GM21360 (cell line): ENCODE data around the gene YBX1.

Experiments
- ATAC-seq: cut with Tn5 transposase; IDR thresholded peaks from one replicate; pipeline ENCODE4 v1.9.1; 2021; ENCODE audit warnings: mild to moderate bottlenecking, moderate library complexity; ENCODE audit not compliant: unreplicated experiment

YBX1 gene

GRCh38 chr1:42733415-42734200 lies 51.4 kb downstream of the YBX1 start:
- no peak for ATAC-seq

- no peak for ATAC-seq
Observed at GRCh38 chr1:42734201-42735035, 52.2 kb downstream of the YBX1 start.

GRCh38 chr1:42735056-42735455 lies 52.8 kb downstream of the YBX1 start:
- no peak for ATAC-seq

GRCh38 chr1:42735477-42736105 lies 53.4 kb downstream of the YBX1 start:
- ATAC-seq, result no peak

GRCh38 chr1:42736152-42736551 lies 53.9 kb downstream of the YBX1 start:
- ATAC-seq, result no peak

- no peak for ATAC-seq
Observed at GRCh38 chr1:42736571-42737200, 54.5 kb downstream of the YBX1 start.

- no peak for ATAC-seq
Observed at GRCh38 chr1:42737257-42737656, 55.0 kb downstream of the YBX1 start.

GRCh38 chr1:42737986-42738677 lies 55.9 kb downstream of the YBX1 start:
- no peak for ATAC-seq

- no peak for ATAC-seq
Observed at GRCh38 chr1:42738678-42739226, 56.5 kb downstream of the YBX1 start.

GRCh38 chr1:42739753-42740700 lies 57.8 kb downstream of the YBX1 start, which contains the start of gene CLDN19:
CLDN19 (minus strand) TSS chr1:42740236; CDS start chr1:42740063, 173 bp downstream.
- no peak for ATAC-seq

- no peak for ATAC-seq
Observed at GRCh38 chr1:42740851-42741580, 58.8 kb downstream of the YBX1 start.

GRCh38 chr1:42741706-42742105 lies 59.5 kb downstream of the YBX1 start:
- ATAC-seq, result no peak

GRCh38 chr1:42742141-42742540 lies 59.9 kb downstream of the YBX1 start:
- no peak for ATAC-seq

GRCh38 chr1:42742617-42743316 lies 60.5 kb downstream of the YBX1 start:
- no peak for ATAC-seq

GRCh38 chr1:42743317-42744147 lies 61.3 kb downstream of the YBX1 start:
- ATAC-seq, result no peak

GRCh38 chr1:42744148-42744413 lies 61.9 kb downstream of the YBX1 start:
- no peak for ATAC-seq

GRCh38 chr1:42745851-42746250 lies 63.6 kb downstream of the YBX1 start:
- ATAC-seq, result no peak
